SK-N-SH (cell line): Measurements from ENCODE around the gene CSRNP3. TPM values are rescaled to one million over a fixed set of nuclear protein-coding genes. Genes with fewer than 3 reads are reported as not detected.

Source experiments
- CTCF ChIA-PET: fragments of 300-600, 350-600 bp; formaldehyde crosslinking; extraction: SDS; loops from one replicate; lab custom pipeline; 2021; lab: Yijun Ruan, JAX
- POLR2A ChIA-PET: fragments of 350-600 bp; sonication (Branson Sonifier 250); formaldehyde crosslinking; extraction: SDS; loops from one replicate; lab custom pipeline; 2020; ENCODE audit warnings: antibody characterized with exemption, inconsistent platforms; lab: Yijun Ruan, JAX
- DNase-seq: peaks from one replicate; pipeline ENCODE4 v3.0.0; 2012
- H2AFZ ChIP-seq: fragments of 200-600 bp; sonication (generic); 2 replicates; pipeline ENCODE4 v1.8.1; 2016; ENCODE audit warnings: antibody characterized with exemption, mild to moderate bottlenecking, low read depth
- H3F3A ChIP-seq: fragments of 200-600 bp; sonication (generic); replicated peaks from 2 replicates; pipeline ENCODE3; 2016; ENCODE audit warnings: antibody characterized with exemption, mild to moderate bottlenecking; ENCODE audit not compliant: insufficient read depth
- H3K27ac ChIP-seq, 2 experiments: fragments of 200-500 bp in 1 of 2; fragments of 200-600 bp in 1 of 2; sonication (Bioruptor generic) in 1 of 2; sonication (generic), shearing (Covaris generic) in 1 of 2; 2 replicates each; pipeline versions ENCODE4 v1.5.1 to v1.6.1; 2014 to 2016; ENCODE audit warnings: low read depth in 2 of 2, inconsistent platforms in 1 of 2, low read length in 1 of 2, mild to moderate bottlenecking in 1 of 2, mixed read lengths in 1 of 2
- H3K27me3 ChIP-seq: fragments of 200-600 bp; sonication (generic), shearing (Covaris generic); 2 replicates; pipeline ENCODE4 v1.6.1; 2016; ENCODE audit warnings: mixed run types; ENCODE audit not compliant: insufficient read depth
- H3K36me3 ChIP-seq, 2 experiments: fragments of 200-500 bp in 1 of 2; fragments of 200-600 bp in 1 of 2; sonication (Bioruptor generic) in 1 of 2; sonication (generic) in 1 of 2; replicated peaks in 1 of 2; 2 replicates each; pipeline versions ENCODE3 to v1.5.1; 2014 to 2016; ENCODE audit warnings: low read length in 1 of 2, mild to moderate bottlenecking in 1 of 2; ENCODE audit not compliant: insufficient read depth in 2 of 2, control insufficient read depth in 1 of 2
- H3K4me1 ChIP-seq, 2 experiments: fragments of 200-500 bp in 1 of 2; fragments of 200-600 bp in 1 of 2; sonication (Bioruptor generic) in 1 of 2; sonication (generic), shearing (Covaris generic) in 1 of 2; 2 replicates each; pipeline versions ENCODE4 v1.5.1 to v1.6.1; 2014 to 2016; ENCODE audit warnings: low read depth in 1 of 2, low read length in 1 of 2, mixed run types in 1 of 2; ENCODE audit not compliant: insufficient read depth in 2 of 2, control insufficient read depth in 1 of 2
- H3K4me2 ChIP-seq: fragments of 200-600 bp; sonication (generic), shearing (Covaris generic); 2 replicates; pipeline ENCODE4 v1.6.1; 2017; ENCODE audit warnings: mixed run types
- H3K4me3 ChIP-seq, 2 experiments: fragments of 200-500 bp in 1 of 2; fragments of 200-600 bp in 1 of 2; sonication (Bioruptor generic) in 1 of 2; sonication (generic), shearing (Covaris generic) in 1 of 2; 2 replicates each; pipeline versions ENCODE4 v1.5.1 to v1.8.1; 2014 to 2016; ENCODE audit warnings: low read depth in 2 of 2, inconsistent platforms in 1 of 2, low read length in 1 of 2, mild to moderate bottlenecking in 1 of 2, mixed read lengths in 1 of 2, moderate library complexity in 1 of 2
- H3K79me2 ChIP-seq: fragments of 200-600 bp; sonication (generic); 2 replicates; pipeline ENCODE4 v1.8.1; 2017; ENCODE audit warnings: mild to moderate bottlenecking; ENCODE audit not compliant: insufficient read depth
- H3K9ac ChIP-seq: fragments of 200-600 bp; sonication (generic); 2 replicates; pipeline ENCODE4 v1.6.1; 2017; ENCODE audit warnings: mixed run types
- H3K9me2 ChIP-seq: fragments of 200-600 bp; sonication (generic); 2 replicates; pipeline ENCODE4 v1.6.1; 2017; ENCODE audit warnings: mixed run types
- H3K9me3 ChIP-seq: fragments of 200-600 bp; sonication (generic); 2 replicates; pipeline ENCODE4 v1.6.1; 2017; ENCODE audit warnings: mixed run types, mild to moderate bottlenecking, moderate library complexity
- H4K20me1 ChIP-seq: fragments of 200-600 bp; sonication (generic); 2 replicates; pipeline ENCODE4 v1.6.1; 2017; ENCODE audit warnings: mild to moderate bottlenecking, mixed run types; ENCODE audit not compliant: insufficient read depth
- ELF1 ChIP-seq: IDR thresholded peaks from 2 replicates; pipeline ENCODE4 v1.4.0; 2012
- GABPA ChIP-seq: IDR thresholded peaks from 2 replicates; pipeline ENCODE4 v1.4.0; 2012; ENCODE audit warnings: low read depth, mild to moderate bottlenecking
- GATA2 ChIP-seq: sonication (generic); formaldehyde crosslinking; IDR thresholded peaks from 2 replicates; pipeline ENCODE4 v1.5.0; 2020; ENCODE audit warnings: mild to moderate bottlenecking, missing genetic modification reagents
- MEF2A ChIP-seq: IDR thresholded peaks from 2 replicates; pipeline ENCODE4 v1.4.0; 2012; ENCODE audit warnings: low read depth, borderline replicate concordance
- NFIC ChIP-seq: IDR thresholded peaks from 2 replicates; pipeline ENCODE4 v1.4.0; 2012; ENCODE audit warnings: borderline replicate concordance
- NRF1 ChIP-seq: IDR thresholded peaks from 2 replicates; pipeline ENCODE4 v1.6.1; 2012; ENCODE audit warnings: low read depth, mild to moderate bottlenecking, low read length
- POLR2AphosphoS5 ChIP-seq: IDR thresholded peaks from 2 replicates; pipeline ENCODE4 v1.6.1; 2012; ENCODE audit warnings: low read depth, low read length
- RFX5 ChIP-seq: IDR thresholded peaks from 2 replicates; pipeline ENCODE4 v1.6.1; 2012; ENCODE audit warnings: mild to moderate bottlenecking, improper control_type of control experiment, low read length
- WGBS: methylation state at CpG from one replicate; pipeline ENCODE4 v1.1.6; 2017; ENCODE audit warnings: low lambda C conversion rate; 5-methylcytosine and 5-hydroxymethylcytosine counted together
- polyA plus RNA-seq, 3 experiments: library from polyadenylated mRNA; depleted of rRNA; stranded (reverse); fragments of >200 nt; gene quantifications; 2 replicates each; pipeline ENCODE4 v1.2.3, GENCODE V29; 2012
- TF ChIP-seq, protein P1 (sequence below): fragments of 200-600 bp; sonication (generic); IDR thresholded peaks from 2 replicates; pipeline ENCODE4 v1.6.1; 2017; ENCODE audit warnings: antibody characterized with exemption, mild to moderate bottlenecking, moderate library complexity
- TF ChIP-seq, protein P2 (sequence below): IDR thresholded peaks from 2 replicates; pipeline ENCODE4; 2012

Gene CSRNP3
- polyA plus RNA-seq, 1 of the 3 experiments (the other 2 are of a cell fraction): 1.0 TPM

DNA sequence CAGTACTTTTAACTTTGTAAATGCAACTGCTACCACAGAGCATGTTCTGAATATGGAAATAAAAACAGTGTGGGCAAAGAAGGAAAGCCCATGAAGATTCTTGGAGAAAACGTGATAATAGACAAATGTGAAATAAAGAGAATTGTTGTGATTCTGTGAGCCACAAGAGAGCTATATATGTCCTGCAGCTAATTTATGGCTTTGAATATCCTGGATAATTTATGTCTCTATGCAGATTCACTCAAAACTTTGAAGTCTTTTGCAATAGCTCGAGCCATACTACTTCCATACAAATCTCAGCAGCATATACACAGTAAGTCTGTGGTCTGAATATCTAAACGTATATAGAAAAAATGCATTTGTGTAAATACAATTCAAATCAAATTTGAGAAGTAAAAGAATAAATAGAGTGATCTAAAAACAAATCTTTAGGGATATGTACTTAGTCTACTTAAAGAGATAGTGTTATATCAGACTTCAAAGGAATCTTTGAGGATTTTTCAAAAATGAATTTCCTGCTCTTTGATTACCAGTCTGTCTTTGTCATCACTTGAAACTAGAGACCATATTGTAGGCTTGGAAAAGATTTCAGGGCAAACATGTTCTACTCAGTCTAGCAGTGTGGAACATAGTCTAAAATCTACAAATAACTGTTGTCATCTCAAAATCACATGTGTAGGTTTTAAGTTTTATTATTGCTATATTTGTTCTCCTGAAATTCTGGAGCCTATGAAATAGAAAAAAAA is 107.1 kb downstream of the CSRNP3 start:
- H3K27ac ChIP-seq: peak overlapping the region in 1 of 2 experiments; percentile 55; a peak in 2 of 4 replicates
- WGBS: 70% methylated on average over 3 of the region's 3 CpGs
- no peaks in the 10 kb centered on the region for H3K9me3 ChIP-seq
- H3K4me3 ChIP-seq: no peak overlapping the region
- H3F3A ChIP-seq: peaks cover 9% of the 10 kb centered on the region
- CTCF ChIA-PET: interaction anchor here (1.7 kb wide), 1 partner anchor 173 kb away, joined by 7 read pairs; no protein-coding TSS in a partner anchor
- peaks cover 8 to 12% of the 10 kb centered on the region in 2 experiments; a peak in 3 of 4 replicates for H3K4me1 ChIP-seq
- H2AFZ ChIP-seq: no peak overlapping the region
- H3K4me2 ChIP-seq: no peak overlapping the region
- no peak for DNase-seq
- POLR2A ChIA-PET: no interaction called here
- no peaks in the 10 kb centered on the region for H3K9me2 ChIP-seq
- H3K27me3 ChIP-seq: no peaks in the 10 kb centered on the region
- no peaks in the 10 kb centered on the region for H4K20me1 ChIP-seq
- no peaks in the 10 kb centered on the region for H3K79me2 ChIP-seq
- H3K36me3 ChIP-seq: no peaks in the 10 kb centered on the region
- H3K9ac ChIP-seq: no peak overlapping the region
- TF ChIP-seq NRF1: no peak

DNA sequence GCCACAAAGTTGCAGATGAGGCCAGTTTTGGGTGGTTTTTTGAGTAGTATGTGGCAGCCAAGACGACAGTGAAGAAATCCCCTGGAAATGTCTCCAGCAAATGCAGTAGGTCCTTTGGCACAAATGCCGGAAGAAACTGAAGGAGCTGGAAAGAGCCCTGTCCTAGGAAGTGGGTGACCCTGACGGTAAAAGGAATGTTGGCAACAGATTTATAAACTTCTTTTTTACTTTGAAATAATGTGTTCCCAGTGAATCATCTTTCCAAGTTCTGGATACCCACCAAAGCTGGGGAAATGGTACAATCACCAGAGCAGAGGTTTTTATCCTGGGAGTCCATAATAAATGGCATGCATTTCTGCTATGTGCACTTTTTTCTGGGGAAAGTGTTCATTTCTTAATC is 112.9 kb downstream of the CSRNP3 start:
- Histone ChIP-seq H3K36me3 (no peaks in the 10 kb centered on the region), H3K27ac (no peak overlapping the region), H3K4me1 (peaks cover 0 to 18% of the 10 kb centered on the region in 2 experiments; a peak in 1 of 4 replicates), H3K9me3 (no peaks in the 10 kb centered on the region), H3K9ac (no peak overlapping the region), H3K79me2 (no peaks in the 10 kb centered on the region), H4K20me1 (no peaks in the 10 kb centered on the region), H2AFZ (no peak overlapping the region), H3K4me2 (no peak overlapping the region), H3K9me2 (no peaks in the 10 kb centered on the region), H3K27me3 (no peaks in the 10 kb centered on the region), H3F3A (no peaks in the 10 kb centered on the region), H3K4me3 (no peak overlapping the region)
- POLR2A ChIA-PET: no interaction called here
- CTCF ChIA-PET: no interaction called here
- TF ChIP-seq ELF1: 0 out of 2 replicates have a peak, but pooled peaks have one; percentile 19
- no peak for TF ChIP-seq NFIC
- no peak for TF ChIP-seq GATA2 (CRISPR knock-in tag)
- TF ChIP-seq GABPA: no peak
- TF ChIP-seq RFX5: no peak
- TF ChIP-seq POLR2AphosphoS5: no peak
- TF ChIP-seq MEF2A: no peak
- DNase-seq: no peak
- WGBS: 43% methylated on average over 3 of the region's 3 CpGs

DNA sequence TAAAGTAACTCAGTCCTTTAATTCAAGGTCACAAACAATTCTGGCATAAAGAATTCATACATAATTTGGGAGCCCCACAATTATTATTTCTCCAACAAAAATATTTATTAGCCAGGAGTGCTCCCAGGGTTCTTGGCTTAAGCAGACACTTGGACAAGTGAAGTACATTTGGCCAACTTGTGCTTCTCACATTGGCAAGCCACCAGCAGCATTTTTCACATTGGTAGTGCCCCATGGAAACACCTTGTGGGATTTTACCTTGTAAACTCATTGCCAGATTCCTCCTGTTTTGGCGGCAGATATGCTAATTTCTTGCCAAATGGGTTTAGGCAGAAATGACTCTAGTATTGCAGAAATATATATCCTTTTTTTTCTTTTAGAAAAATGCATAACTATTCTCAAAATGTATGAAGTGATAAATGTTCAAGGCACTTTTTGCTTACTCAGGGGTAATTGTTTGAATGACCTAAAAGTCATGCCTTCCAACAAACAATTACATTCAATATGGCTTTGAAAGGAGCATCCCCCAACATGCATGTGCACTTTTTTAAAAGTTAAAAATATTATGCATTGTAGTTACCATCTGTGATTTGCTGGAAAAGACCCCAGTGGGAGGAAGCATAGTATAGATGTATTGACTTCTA is 113.5 kb downstream of the CSRNP3 start:
- Histone ChIP-seq H3K4me1 (peaks cover 0 to 18% of the 10 kb centered on the region in 2 experiments; a peak in 1 of 4 replicates), H3K9ac (no peak overlapping the region), H3K27ac (no peak overlapping the region), H3K27me3 (no peaks in the 10 kb centered on the region), H3K4me2 (no peak overlapping the region), H3K36me3 (no peaks in the 10 kb centered on the region), H3K4me3 (no peak overlapping the region), H3K9me2 (no peaks in the 10 kb centered on the region), H3K9me3 (no peaks in the 10 kb centered on the region), H4K20me1 (no peaks in the 10 kb centered on the region), H2AFZ (no peak overlapping the region), H3K79me2 (no peaks in the 10 kb centered on the region), H3F3A (no peaks in the 10 kb centered on the region)
- POLR2A ChIA-PET: no interaction called here
- CTCF ChIA-PET: interaction anchor here (0.6 to 1.1 kb wide), 2 partner anchors 115 to 289 kb away, joined by 3 read pairs; no protein-coding TSS in a partner anchor
- DNase-seq: no peak
- 100% methylated on average over 1 of the region's 1 CpG for WGBS
- TF ChIP-seq, protein P1, sequence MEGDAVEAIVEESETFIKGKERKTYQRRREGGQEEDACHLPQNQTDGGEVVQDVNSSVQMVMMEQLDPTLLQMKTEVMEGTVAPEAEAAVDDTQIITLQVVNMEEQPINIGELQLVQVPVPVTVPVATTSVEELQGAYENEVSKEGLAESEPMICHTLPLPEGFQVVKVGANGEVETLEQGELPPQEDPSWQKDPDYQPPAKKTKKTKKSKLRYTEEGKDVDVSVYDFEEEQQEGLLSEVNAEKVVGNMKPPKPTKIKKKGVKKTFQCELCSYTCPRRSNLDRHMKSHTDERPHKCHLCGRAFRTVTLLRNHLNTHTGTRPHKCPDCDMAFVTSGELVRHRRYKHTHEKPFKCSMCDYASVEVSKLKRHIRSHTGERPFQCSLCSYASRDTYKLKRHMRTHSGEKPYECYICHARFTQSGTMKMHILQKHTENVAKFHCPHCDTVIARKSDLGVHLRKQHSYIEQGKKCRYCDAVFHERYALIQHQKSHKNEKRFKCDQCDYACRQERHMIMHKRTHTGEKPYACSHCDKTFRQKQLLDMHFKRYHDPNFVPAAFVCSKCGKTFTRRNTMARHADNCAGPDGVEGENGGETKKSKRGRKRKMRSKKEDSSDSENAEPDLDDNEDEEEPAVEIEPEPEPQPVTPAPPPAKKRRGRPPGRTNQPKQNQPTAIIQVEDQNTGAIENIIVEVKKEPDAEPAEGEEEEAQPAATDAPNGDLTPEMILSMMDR: no peak
- no peak for TF ChIP-seq ELF1
- TF ChIP-seq, protein P2, sequence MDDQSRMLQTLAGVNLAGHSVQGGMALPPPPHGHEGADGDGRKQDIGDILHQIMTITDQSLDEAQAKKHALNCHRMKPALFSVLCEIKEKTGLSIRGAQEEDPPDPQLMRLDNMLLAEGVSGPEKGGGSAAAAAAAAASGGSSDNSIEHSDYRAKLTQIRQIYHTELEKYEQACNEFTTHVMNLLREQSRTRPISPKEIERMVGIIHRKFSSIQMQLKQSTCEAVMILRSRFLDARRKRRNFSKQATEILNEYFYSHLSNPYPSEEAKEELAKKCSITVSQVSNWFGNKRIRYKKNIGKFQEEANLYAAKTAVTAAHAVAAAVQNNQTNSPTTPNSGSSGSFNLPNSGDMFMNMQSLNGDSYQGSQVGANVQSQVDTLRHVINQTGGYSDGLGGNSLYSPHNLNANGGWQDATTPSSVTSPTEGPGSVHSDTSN: no peak
